IMR-90 (cell line): ENCODE measurements around the gene CUX1. TPM values are rescaled to one million over a fixed set of nuclear protein-coding genes. Genes with fewer than 3 reads are reported as not detected.

Experiments
- ATAC-seq: fragments of 200-7000 bp; cut with Tn5 transposase; 2 replicates; pipeline ENCODE4 v1.9.1; 2020; ENCODE audit warnings: low read depth, mild to moderate bottlenecking, moderate library complexity
- BruUV-seq: library from RNA; stranded (reverse); fragments of 400-500 nt; replicated peaks from 2 replicates; lab custom pipeline; 2021; lab: Mats Ljungman, UMichigan
- CTCF ChIA-PET: fragments of 300-600 bp; formaldehyde crosslinking; extraction: SDS; loops from one replicate; lab custom pipeline; 2021; ENCODE audit warnings: antibody characterized with exemption; lab: Yijun Ruan, JAX
- POLR2A ChIA-PET: fragments of 300-600 bp; sonication (Branson Sonifier 250); formaldehyde crosslinking; loops from one replicate; lab custom pipeline; 2022; ENCODE audit warnings: antibody characterized with exemption; ENCODE audit not compliant: unreplicated experiment; lab: Charles Lee
- DNase-seq: peaks from one replicate; pipeline ENCODE4 v3.0.0; 2013
- H2AFZ ChIP-seq: replicated peaks from 2 replicates; pipeline ENCODE3; 2013; ENCODE audit warnings: low read length, mild to moderate bottlenecking; ENCODE audit not compliant: poor library complexity
- H2AK5ac ChIP-seq: 2 replicates; pipeline ENCODE4 v1.6.1; 2013; ENCODE audit warnings: low read depth, low read length, inconsistent platforms
- H2AK9ac ChIP-seq: replicated peaks from 2 replicates; pipeline ENCODE3; 2013; ENCODE audit warnings: mild to moderate bottlenecking, low read depth, low read length, moderate library complexity; ENCODE audit not compliant: poor library complexity
- H2BK120ac ChIP-seq: 2 replicates; pipeline ENCODE4 v1.6.1; 2013; ENCODE audit warnings: low read depth, low read length, inconsistent platforms
- H2BK15ac ChIP-seq: 3 replicates; pipeline ENCODE4 v1.6.1; 2013; ENCODE audit warnings: low read depth, low read length, inconsistent platforms
- H2BK20ac ChIP-seq: 2 replicates; pipeline ENCODE4 v1.6.1; 2013; ENCODE audit warnings: low read depth, mild to moderate bottlenecking, inconsistent platforms, low read length, moderate library complexity
- H2BK5ac ChIP-seq: 2 replicates; pipeline ENCODE4 v1.6.1; 2013; ENCODE audit warnings: mild to moderate bottlenecking, low read depth, low read length, inconsistent platforms; ENCODE audit not compliant: poor library complexity, severe bottlenecking
- H3K14ac ChIP-seq: replicated peaks from 2 replicates; pipeline ENCODE4 v1.6.1; 2013; ENCODE audit warnings: low read depth, low read length, inconsistent platforms
- H3K18ac ChIP-seq: 2 replicates; pipeline ENCODE4 v1.6.1; 2013; ENCODE audit warnings: low read depth, low read length, control low read depth
- H3K23ac ChIP-seq: 2 replicates; pipeline ENCODE4 v1.6.1; 2013; ENCODE audit warnings: low read depth, low read length, inconsistent platforms
- H3K27ac ChIP-seq: 2 replicates; pipeline ENCODE4 v1.5.1; 2013; ENCODE audit warnings: mild to moderate bottlenecking, control low read depth, low read length; ENCODE audit not compliant: insufficient read depth
- H3K27me3 ChIP-seq: 2 replicates; pipeline ENCODE4 v1.6.1; 2013; ENCODE audit warnings: low read length; ENCODE audit not compliant: control insufficient read depth, insufficient read depth
- H3K36me3 ChIP-seq: 2 replicates; pipeline ENCODE4 v1.6.1; 2013; ENCODE audit warnings: low read length, mixed read lengths; ENCODE audit not compliant: control insufficient read depth, insufficient read depth
- H3K4ac ChIP-seq: 2 replicates; pipeline ENCODE4 v1.6.1; 2013; ENCODE audit warnings: low read depth, low read length, inconsistent platforms
- H3K4me1 ChIP-seq: 2 replicates; pipeline ENCODE4 v1.6.1; 2013; ENCODE audit warnings: low read length, mixed read lengths; ENCODE audit not compliant: control insufficient read depth, insufficient read depth
- H3K4me2 ChIP-seq: 2 replicates; pipeline ENCODE4 v1.6.1; 2013; ENCODE audit warnings: low read depth, mild to moderate bottlenecking, control low read depth, low read length, moderate library complexity
- H3K4me3 ChIP-seq: 2 replicates; pipeline ENCODE4 v1.5.1; 2013; ENCODE audit warnings: low read depth, mild to moderate bottlenecking, control low read depth, low read length, moderate library complexity; ENCODE audit not compliant: insufficient read depth
- H3K56ac ChIP-seq: 2 replicates; pipeline ENCODE4 v1.6.1; 2013; ENCODE audit warnings: low read length, inconsistent platforms; ENCODE audit not compliant: insufficient read depth; ENCODE audit errors: extremely low read depth
- H3K79me1 ChIP-seq, 2 experiments: 2 replicates each; pipeline ENCODE4 v1.6.1; 2013; ENCODE audit warnings: low read length in 2 of 2, inconsistent platforms in 1 of 2, low read depth in 1 of 2
- H3K9ac ChIP-seq: 2 replicates; pipeline ENCODE4 v1.6.1; 2013; ENCODE audit warnings: low read depth, low read length, control low read depth
- H3K9me1 ChIP-seq: 2 replicates; pipeline ENCODE4 v1.6.1; 2013; ENCODE audit warnings: low read length, inconsistent platforms; ENCODE audit not compliant: insufficient read depth
- H3K9me3 ChIP-seq: 2 replicates; pipeline ENCODE4 v1.6.1; 2013; ENCODE audit warnings: low read length; ENCODE audit not compliant: control insufficient read depth, insufficient read depth
- H4K20me1 ChIP-seq: 2 replicates; pipeline ENCODE4 v1.6.1; 2013; ENCODE audit warnings: low read length, inconsistent platforms; ENCODE audit not compliant: insufficient read depth
- H4K5ac ChIP-seq: 2 replicates; pipeline ENCODE4 v1.6.1; 2013; ENCODE audit warnings: mild to moderate bottlenecking, low read depth, low read length, control low read depth
- H4K8ac ChIP-seq, 2 experiments: 2 replicates each; pipeline ENCODE4 v1.6.1; 2013; ENCODE audit warnings: low read depth in 2 of 2, low read length in 2 of 2, control low read depth in 1 of 2, inconsistent platforms in 1 of 2
- H4K91ac ChIP-seq: 2 replicates; pipeline ENCODE4 v1.6.1; 2013; ENCODE audit warnings: low read depth, low read length, inconsistent platforms; ENCODE audit not compliant: insufficient read depth
- BHLHE40 ChIP-seq: fragments of 150-350 bp; IDR thresholded peaks from 2 replicates; pipeline ENCODE4 v1.6.1; 2016; ENCODE audit warnings: mild to moderate bottlenecking, low read depth, low read length
- CHD1 ChIP-seq: IDR thresholded peaks from 2 replicates; pipeline ENCODE4 v1.6.1; 2012; ENCODE audit warnings: low read depth, low read length, improper control_type of control experiment
- ELK1 ChIP-seq: fragments of 150-350 bp; IDR thresholded peaks from 2 replicates; pipeline ENCODE4 v1.6.1; 2016; ENCODE audit warnings: low read depth, mild to moderate bottlenecking, low read length, moderate library complexity, borderline replicate concordance
- MAFK ChIP-seq: IDR thresholded peaks from 2 replicates; pipeline ENCODE4 v1.6.1; 2012; ENCODE audit warnings: low read depth, low read length, improper control_type of control experiment
- MXI1 ChIP-seq: IDR thresholded peaks from 2 replicates; pipeline ENCODE4 v1.6.1; 2012; ENCODE audit warnings: low read depth, mild to moderate bottlenecking, low read length, moderate library complexity, borderline replicate concordance
- POLR2A ChIP-seq: IDR thresholded peaks from 2 replicates; pipeline ENCODE4 v1.6.1; 2012; ENCODE audit warnings: mild to moderate bottlenecking, low read depth, low read length
- RCOR1 ChIP-seq: IDR thresholded peaks from 2 replicates; pipeline ENCODE4 v1.6.1; 2012; ENCODE audit warnings: mild to moderate bottlenecking, low read length, improper control_type of control experiment; ENCODE audit not compliant: insufficient replicate concordance
- RFX5 ChIP-seq: IDR thresholded peaks from 2 replicates; pipeline ENCODE4 v1.8.0; 2012; ENCODE audit warnings: low read depth, mild to moderate bottlenecking, low read length, moderate library complexity
- SMC3 ChIP-seq: fragments of 150-350 bp; IDR thresholded peaks from 2 replicates; pipeline ENCODE4 v1.6.1; 2016; ENCODE audit warnings: low read depth, mild to moderate bottlenecking, antibody characterized with exemption, low read length, moderate library complexity
- WGBS, 2 experiments: methylation state at CpG; one replicate each; pipeline versions ENCODE4 v1.1.5 to v1.1.7; 2013; ENCODE audit warnings: missing lambda C conversion rate in 2 of 2; ENCODE audit not compliant: insufficient read length in 1 of 2; ENCODE audit errors: extremely low coverage in 2 of 2; 5-methylcytosine and 5-hydroxymethylcytosine counted together
- dilution Hi-C: fragments of 300-500 bp; cut with HindIII; formaldehyde crosslinking; loops from one replicate; pipeline ENCODE4 v1.14.3; 2018; ENCODE audit warnings: low sequenced_read_pairs; ENCODE audit not compliant: unreplicated experiment
- in situ Hi-C: fragments of 300-500 bp; cut with MboI; formaldehyde crosslinking; loops from 3 replicates; pipeline ENCODE4 v1.14.3; 2019; ENCODE audit warnings: low sequenced_read_pairs, inconsistent platforms, mixed read lengths
- intact Hi-C: fragments of 100-400 bp; cut with micrococcal nuclease; formaldehyde crosslinking; loops from 2 replicates; pipeline ENCODE4 v1.10.0; 2022
- polyA plus RNA-seq, 3 experiments: library from polyadenylated mRNA; depleted of rRNA; stranded (reverse); fragments of >200 nt; gene quantifications; 2 replicates each; pipeline ENCODE4 v1.2.3, GENCODE V29; 2012; ENCODE audit warnings: low replicate concordance in 1 of 3
- total RNA-seq: library from RNA; depleted of rRNA; stranded (reverse); fragments of >200 nt; gene quantifications from 2 replicates; pipeline ENCODE4 v1.2.3, GENCODE V29; 2012

The CUX1 gene
- total and polyA plus RNA-seq, 2 of the 4 experiments (the other 2 are of a cell fraction): 19.7 to 46.4 TPM

- Histone ChIP-seq H3K4ac (no peak overlapping the region), H3K9me1 (peaks cover 9% of the 10 kb centered on the region; the same call in 1 of the 2 replicates), H2AFZ (no peak overlapping the region), H3K9me3 (no peaks in the 10 kb centered on the region), H3K18ac (no peak overlapping the region), H3K36me3 (peaks cover 29% of the 10 kb centered on the region), H3K9ac (no peak overlapping the region), H2BK120ac (no peak overlapping the region), H2BK5ac (no peak overlapping the region), H2BK20ac (no peak overlapping the region), H4K91ac (no peak overlapping the region), H3K4me2 (no peak overlapping the region), H4K20me1 (no peaks in the 10 kb centered on the region; the same call in 1 of the 2 replicates), H2AK9ac (no peak overlapping the region), H4K8ac (no peak overlapping the region), H4K5ac (no peak overlapping the region), H2AK5ac (no peak overlapping the region), H3K79me1 (peaks cover 0 to 5% of the 10 kb centered on the region in 2 experiments; a peak in 2 of 4 replicates), H3K4me3 (no peak overlapping the region), H3K23ac (no peak overlapping the region), H3K27ac (no peak overlapping the region), H3K4me1 (no peaks in the 10 kb centered on the region), H3K14ac (no peak overlapping the region), H3K56ac (no peak overlapping the region), H2BK15ac (no peak overlapping the region), H3K27me3 (no peaks in the 10 kb centered on the region)
- 95% methylated on average over 7 of the region's 22 CpGs; no CpG with 5 or more reads in 1 of the 2 experiments for WGBS, 2 experiments
- CTCF ChIA-PET: no interaction called here
- DNase-seq (no peak), ATAC-seq (no peak)
- no TSS peak for BruUV-seq
- TF ChIP-seq SMC3 (no peak), MXI1 (no peak), BHLHE40 (no peak), POLR2A (no peak), RFX5 (no peak), ELK1 (no peak), CHD1 (no peak), RCOR1 (no peak), MAFK (no peak)
- POLR2A ChIA-PET: no interaction called here
- in situ Hi-C loops (no loop called here), dilution Hi-C loops (no loop called here), intact Hi-C loops (no loop called here)
Observed at GRCh38 chr7:102211590-102212550, 394.4 kb downstream of the CUX1 start.
